HFFc6 (cell line): Measurements from ENCODE around the gene GPR108. TPM values are rescaled to one million over a fixed set of nuclear protein-coding genes. Genes with fewer than 3 reads are reported as not detected.

Experiments
- DNase-seq: peaks from one replicate; pipeline ENCODE4 v3.0.0-alpha.2; 2018
- H3K27ac Mint-ChIP-seq: 2 replicates; pipeline ENCODE4 v1.8.0; 2020; ENCODE audit warnings: mild to moderate bottlenecking, mixed read lengths
- H3K27me3 Mint-ChIP-seq: 2 replicates; pipeline ENCODE4 v1.8.0; 2021; ENCODE audit warnings: mild to moderate bottlenecking, moderate library complexity, mixed read lengths; ENCODE audit not compliant: insufficient read depth
- H3K36me3 Mint-ChIP-seq: 2 replicates; pipeline ENCODE4 v1.8.0; 2021; ENCODE audit warnings: low read depth, mixed read lengths
- H3K4me1 Mint-ChIP-seq: 2 replicates; pipeline ENCODE4 v1.8.0; 2020; ENCODE audit warnings: low read depth, mixed read lengths
- H3K4me3 Mint-ChIP-seq: 2 replicates; pipeline ENCODE4 v1.8.0; 2020; ENCODE audit warnings: mild to moderate bottlenecking, moderate library complexity, mixed read lengths
- H3K9me3 Mint-ChIP-seq: 2 replicates; pipeline ENCODE4 v1.8.0; 2020; ENCODE audit warnings: mild to moderate bottlenecking, mixed read lengths
- total RNA-seq, 6 experiments: library from RNA; stranded (reverse); fragmentation: NEBNext Ultra II Directional; extraction: Animal tissue kit (Norgen Biotek cat#: 25700); gene quantifications; 2 replicates in 1 of 6; 3 replicates in 5 of 6; pipeline ENCODE4 v1.2.3, GENCODE V29; 2021
- TF ChIP-seq, protein P1 (sequence below): fragments of 200-600 bp; sonication (generic); IDR thresholded peaks from 2 replicates; pipeline ENCODE4 v1.5.0; 2021; ENCODE audit warnings: antibody characterized with exemption, mild to moderate bottlenecking

GPR108 gene
- total RNA-seq, 6 experiments from 2014 or later: 52.2 to 60.5 (median 56.4) TPM

DNA sequence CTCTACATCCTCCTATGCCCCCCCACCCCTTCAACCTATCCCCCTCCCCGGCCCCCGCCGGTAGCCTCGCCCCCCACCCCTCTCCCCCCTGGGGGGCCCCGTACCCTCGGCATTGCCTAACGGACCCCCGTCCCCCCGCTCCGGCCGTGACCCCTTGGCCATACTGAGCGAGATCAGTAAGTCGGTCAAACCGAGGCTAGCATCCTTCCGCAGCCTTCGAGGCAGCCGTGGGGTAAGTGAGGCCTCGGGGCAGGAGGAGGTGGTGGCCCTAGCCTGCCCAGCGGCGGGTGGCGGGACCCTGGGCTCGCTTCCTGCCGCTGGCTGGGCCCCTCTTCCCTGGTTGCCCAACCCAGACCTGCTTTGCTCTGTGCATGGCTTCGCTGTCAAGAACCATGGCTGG, 8.6 kb upstream of the GPR108 start:
- no peak for DNase-seq
- H3K27ac Mint-ChIP-seq: no peak overlapping the region; the same call in 1 of the 2 replicates
- H3K27me3 Mint-ChIP-seq: peaks cover 2% of the 10 kb centered on the region
- peak overlapping the region; percentile 82; the same call in 1 of the 2 replicates for H3K4me3 Mint-ChIP-seq
- no peaks in the 10 kb centered on the region for H3K9me3 Mint-ChIP-seq
- H3K4me1 Mint-ChIP-seq: peaks cover 46% of the 10 kb centered on the region
- peaks cover 38% of the 10 kb centered on the region for H3K36me3 Mint-ChIP-seq
- TF ChIP-seq, protein P1, sequence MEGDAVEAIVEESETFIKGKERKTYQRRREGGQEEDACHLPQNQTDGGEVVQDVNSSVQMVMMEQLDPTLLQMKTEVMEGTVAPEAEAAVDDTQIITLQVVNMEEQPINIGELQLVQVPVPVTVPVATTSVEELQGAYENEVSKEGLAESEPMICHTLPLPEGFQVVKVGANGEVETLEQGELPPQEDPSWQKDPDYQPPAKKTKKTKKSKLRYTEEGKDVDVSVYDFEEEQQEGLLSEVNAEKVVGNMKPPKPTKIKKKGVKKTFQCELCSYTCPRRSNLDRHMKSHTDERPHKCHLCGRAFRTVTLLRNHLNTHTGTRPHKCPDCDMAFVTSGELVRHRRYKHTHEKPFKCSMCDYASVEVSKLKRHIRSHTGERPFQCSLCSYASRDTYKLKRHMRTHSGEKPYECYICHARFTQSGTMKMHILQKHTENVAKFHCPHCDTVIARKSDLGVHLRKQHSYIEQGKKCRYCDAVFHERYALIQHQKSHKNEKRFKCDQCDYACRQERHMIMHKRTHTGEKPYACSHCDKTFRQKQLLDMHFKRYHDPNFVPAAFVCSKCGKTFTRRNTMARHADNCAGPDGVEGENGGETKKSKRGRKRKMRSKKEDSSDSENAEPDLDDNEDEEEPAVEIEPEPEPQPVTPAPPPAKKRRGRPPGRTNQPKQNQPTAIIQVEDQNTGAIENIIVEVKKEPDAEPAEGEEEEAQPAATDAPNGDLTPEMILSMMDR: no peak

DNA sequence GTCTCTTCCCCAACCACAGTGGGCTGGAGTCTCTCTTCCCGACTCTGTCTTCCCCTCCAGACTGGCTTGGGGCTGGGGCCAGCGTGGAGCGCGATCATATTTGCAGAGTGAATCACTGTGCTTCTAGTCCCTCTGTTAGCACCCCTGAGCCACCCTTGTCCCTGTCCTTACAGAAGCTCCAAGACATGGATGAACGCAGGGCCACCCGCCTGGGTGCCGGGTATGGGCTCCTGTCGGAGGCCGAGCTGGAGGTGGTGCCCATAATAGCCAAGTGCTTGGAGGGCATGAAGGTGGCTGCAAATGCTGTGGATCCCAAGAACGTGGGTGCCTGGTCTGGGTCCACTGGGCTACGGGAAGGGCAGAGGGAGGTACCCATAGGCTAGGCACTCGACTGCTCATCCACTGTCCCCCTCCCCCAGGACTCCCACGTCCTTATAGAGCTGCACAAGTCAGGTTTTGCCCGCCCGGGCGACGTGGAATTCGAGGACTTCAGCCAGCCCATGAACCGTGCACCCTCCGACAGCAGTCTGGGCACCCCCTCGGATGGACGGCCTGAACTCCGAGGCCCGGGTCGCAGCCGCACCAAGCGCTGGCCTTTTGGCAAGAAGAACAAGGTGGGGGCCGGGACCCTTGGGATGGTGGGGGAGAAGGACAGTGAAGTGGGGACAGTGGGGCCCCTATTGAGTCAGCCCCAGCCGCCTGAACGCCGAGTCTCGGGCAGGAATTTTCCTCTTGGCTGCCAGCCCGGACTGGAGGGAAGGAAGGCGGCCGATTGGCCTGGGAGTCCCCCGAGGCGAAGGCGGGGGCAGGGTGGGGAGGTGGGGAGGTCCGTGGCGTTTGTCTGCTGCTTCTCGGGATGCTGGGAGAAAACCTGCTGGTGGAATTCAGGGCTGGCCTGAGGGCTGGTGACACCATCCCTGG, 7.3 kb upstream of the GPR108 start:
- peaks cover 2% of the 10 kb centered on the region for H3K27me3 Mint-ChIP-seq
- TF ChIP-seq, protein P1: no peak
- peaks cover 36% of the 10 kb centered on the region for H3K36me3 Mint-ChIP-seq
- peak overlapping the region; percentile 82 for H3K4me3 Mint-ChIP-seq
- H3K27ac Mint-ChIP-seq: peak overlapping the region; percentile 95
- no peaks in the 10 kb centered on the region for H3K9me3 Mint-ChIP-seq
- H3K4me1 Mint-ChIP-seq: peaks cover 49% of the 10 kb centered on the region
- peak; percentile 94 for DNase-seq

DNA sequence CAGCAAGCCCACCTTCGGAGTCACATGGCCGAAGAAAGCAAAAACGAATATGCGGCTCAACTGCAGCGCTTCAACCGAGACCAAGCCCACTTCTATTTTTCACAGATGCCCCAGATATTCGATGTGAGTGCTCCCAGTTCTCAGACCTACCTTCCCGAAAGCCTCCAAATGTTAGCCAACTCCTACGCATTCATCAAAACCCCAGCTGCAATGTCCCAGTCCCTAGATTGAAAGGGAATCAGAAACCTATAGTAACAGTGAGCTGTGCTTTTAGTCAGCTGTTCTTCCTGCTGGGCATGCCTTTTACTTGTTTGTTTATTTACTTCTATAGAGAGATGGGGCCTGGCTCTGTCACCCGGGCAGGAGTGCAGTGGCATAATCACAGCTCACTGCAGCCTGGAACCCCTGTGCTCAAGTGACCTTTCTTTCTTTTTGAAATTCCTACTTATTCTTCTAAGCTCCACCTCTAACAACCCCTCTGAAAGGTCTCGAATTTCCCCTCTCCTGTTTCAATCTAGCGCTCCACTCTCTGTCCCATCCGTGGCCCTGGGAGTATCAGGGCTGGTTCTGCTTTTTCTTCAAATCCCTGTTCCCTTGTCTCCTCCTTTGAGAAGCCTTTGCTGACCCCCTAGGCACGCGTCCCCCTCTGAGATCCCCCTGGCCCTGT, 6.5 kb upstream of the GPR108 start:
- Mint-ChIP-seq H3K9me3 (no peaks in the 10 kb centered on the region), H3K36me3 (peaks cover 28% of the 10 kb centered on the region), H3K27ac (peak overlapping the region; percentile 95), H3K4me3 (peak overlapping the region; percentile 82), H3K27me3 (peaks cover 2% of the 10 kb centered on the region), H3K4me1 (peaks cover 54% of the 10 kb centered on the region)
- DNase-seq: peak; percentile 31
- TF ChIP-seq, protein P1: no peak

DNA sequence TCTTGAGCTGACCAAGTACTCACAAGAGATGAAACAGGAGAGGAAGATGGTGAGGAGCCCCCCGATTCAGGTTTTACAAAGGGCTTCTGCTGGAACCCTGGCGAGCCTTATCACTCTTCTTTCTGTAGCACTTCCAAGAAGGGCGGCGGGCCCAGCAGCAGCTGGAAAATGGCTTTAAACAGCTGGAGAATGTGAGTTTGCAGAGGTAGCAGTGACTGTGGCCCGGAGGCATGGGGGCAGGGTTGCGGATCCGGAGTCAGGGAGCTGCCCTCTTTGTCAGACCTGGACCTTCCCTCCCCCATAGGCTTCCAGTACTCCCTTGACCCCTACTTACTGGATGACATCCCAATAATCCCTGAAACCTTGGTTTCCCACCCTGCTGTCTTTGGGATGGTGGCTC, 5.7 kb upstream of the GPR108 start:
- Mint-ChIP-seq H3K4me3 (peak overlapping the region; percentile 30), H3K27ac (peak overlapping the region; percentile 95), H3K9me3 (no peaks in the 10 kb centered on the region), H3K4me1 (peaks cover 62% of the 10 kb centered on the region), H3K27me3 (peaks cover 2% of the 10 kb centered on the region), H3K36me3 (peaks cover 23% of the 10 kb centered on the region)
- TF ChIP-seq, protein P1: no peak
- DNase-seq: no peak

DNA sequence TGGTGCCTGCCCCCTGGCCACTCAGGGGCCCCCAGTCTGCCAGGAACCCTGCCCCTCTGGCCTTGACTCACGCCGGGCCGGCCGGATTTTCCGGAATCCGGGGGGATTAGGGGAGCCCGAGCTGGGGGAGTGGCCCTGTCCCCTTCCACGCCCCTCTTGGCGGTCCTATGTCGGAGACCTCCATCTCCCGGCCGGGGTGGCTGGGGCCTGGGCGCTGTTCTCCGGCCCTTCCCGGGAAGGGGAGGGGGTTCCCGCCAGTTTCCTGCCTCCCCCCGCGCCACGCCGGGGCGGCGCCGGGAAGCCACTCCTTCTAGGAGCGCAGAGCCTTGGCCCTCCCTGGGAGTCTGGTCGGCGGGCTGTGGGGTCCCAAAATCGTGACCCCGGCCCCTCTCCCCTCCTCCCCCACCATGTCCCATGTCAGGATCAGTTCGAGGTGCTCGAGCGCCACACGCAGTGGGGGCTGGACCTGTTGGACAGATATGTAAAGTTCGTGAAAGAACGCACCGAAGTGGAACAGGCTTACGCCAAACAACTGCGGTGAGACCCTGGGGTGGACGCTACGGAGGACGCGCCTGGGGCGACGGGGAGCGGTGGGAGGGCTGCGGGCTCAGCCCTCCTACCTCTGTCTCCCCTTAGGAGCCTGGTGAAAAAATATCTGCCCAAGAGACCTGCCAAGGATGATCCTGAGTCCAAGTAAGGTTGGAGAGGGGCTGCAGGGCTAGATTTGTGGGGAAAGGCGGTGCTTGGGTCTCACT, 3.4 kb upstream of the GPR108 start:
- Mint-ChIP-seq H3K9me3 (no peaks in the 10 kb centered on the region), H3K27me3 (peaks cover 2% of the 10 kb centered on the region), H3K4me3 (peak overlapping the region; percentile 89), H3K27ac (peak overlapping the region; percentile 74), H3K4me1 (peaks cover 73% of the 10 kb centered on the region), H3K36me3 (peaks cover 23% of the 10 kb centered on the region)
- TF ChIP-seq, protein P1: no peak
- no peak for DNase-seq
